Measurements from ENCODE around the gene EED.
"Not testable (repeated sequence)": the region's sequence is repeated elsewhere in the genome, so short reads cannot be mapped to it uniquely, and the experiment has no call there.

EED gene

GRCh38 chr11:86219311-86220193, 25.0 kb upstream of the EED start:
- no peak for DNase-seq (ENCODE audit: low read depth)

DNA sequence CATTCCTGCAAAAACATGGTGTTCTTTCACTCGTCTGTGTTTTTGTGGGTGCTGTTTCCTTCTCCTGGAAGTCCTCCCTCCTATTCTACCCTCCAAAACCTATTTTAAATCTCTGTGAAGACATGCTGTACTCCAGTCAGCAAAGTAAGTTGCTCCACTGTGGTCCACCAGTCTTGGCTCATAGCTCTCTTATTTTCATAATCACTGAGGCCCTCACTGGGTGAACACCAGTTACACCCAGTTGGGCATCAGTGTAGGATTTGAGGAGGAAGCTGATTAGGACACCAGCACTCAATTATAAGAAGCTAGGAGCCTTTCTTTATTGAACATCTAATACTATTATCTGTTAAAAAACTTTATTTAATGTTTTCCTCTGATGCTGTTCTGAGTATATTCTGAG, 23.9 kb upstream of the EED start:
- no peak for DNase-seq (ENCODE audit: low read depth)

DNA sequence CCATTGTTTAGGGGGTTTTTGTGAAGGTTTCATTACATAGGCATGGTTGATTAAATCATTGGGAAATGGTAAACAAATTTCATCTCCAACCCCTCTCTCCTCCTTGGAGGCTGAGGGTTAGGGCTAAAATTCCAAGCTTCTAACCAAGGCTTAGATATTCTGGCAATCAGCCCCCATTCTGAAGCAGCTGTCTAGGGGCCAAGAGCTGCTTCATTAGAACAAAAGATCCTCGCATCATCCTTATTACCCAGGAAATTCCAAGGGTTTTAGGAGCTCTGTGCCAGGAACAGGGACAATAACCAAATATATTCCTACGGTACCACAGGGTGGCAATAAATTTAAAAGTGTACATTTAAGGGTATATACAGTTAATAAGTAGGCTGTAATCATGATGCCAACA, 22.5 kb upstream of the EED start:
- DNase-seq (ENCODE audit: low read depth), result no peak

DNA sequence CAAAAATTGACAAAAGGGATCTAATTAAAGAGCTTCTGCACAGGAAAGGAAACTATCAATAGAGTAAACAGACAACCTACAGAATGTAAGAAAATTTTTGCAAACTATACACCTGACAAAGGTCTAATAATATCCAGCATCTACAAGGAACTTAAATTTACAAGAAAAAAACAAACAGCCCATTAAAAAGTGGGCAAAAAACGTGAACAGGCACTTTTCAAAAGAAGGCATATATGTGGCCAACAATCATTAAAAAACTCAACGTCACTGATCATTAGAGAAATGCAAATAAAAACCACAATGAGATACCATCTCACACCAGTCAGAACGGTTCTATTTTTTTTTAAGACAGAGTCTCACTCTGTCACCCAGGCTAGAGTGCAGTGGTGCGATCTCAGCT, 20.0 kb upstream of the EED start:
- not testable (repeated sequence) for DNase-seq (ENCODE audit: low read depth)

GRCh38 chr11:86225344-86225743, 19.2 kb upstream of the EED start:
- DNase-seq (ENCODE audit: low read depth), result not testable (repeated sequence)

GRCh38 chr11:86228269-86229038, 16.1 kb upstream of the EED start:
- DNase-seq (ENCODE audit: low read depth), result no peak

DNA sequence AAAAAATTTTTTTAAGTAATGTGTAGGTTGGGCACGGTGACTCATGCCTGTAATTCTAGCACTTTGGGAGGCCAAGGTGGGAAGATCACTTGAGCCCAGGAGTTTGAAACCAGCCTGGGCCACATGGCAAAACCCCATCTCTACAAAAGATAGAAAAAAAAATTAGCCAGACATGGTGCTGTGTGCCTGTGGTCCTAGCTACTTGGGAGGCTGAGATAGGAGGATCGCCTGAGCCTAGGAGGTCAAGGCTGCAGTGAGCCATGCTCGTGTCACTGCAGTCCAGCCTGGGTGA, 15.6 kb upstream of the EED start:
- not testable (repeated sequence) for DNase-seq (ENCODE audit: low read depth)

- DNase-seq (ENCODE audit: low read depth), result no peak
Observed at GRCh38 chr11:86230179-86230804, 14.3 kb upstream of the EED start.

- no peak for DNase-seq (ENCODE audit: low read depth)
Observed at GRCh38 chr11:86230921-86231434, 13.6 kb upstream of the EED start.

DNA sequence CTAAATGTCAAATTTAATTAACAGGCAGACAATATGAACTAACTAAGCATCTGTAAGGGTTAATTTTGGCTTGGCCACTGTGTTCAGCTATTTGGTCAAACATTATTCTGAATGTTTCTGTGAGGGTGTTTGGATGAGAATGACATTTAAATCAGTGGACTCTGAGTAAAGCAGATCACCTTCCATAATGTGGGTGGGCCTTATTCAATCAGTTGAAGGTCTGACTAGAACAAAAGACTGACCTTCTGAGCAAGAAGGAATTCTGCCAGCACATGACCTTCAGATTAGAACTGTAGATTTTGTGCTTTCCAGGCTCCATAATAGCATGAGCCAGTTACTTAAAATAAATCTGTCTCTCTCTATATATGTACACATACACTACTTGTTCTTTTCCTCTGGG, 12.0 kb upstream of the EED start:
- DNase-seq (ENCODE audit: low read depth), result no peak

DNA sequence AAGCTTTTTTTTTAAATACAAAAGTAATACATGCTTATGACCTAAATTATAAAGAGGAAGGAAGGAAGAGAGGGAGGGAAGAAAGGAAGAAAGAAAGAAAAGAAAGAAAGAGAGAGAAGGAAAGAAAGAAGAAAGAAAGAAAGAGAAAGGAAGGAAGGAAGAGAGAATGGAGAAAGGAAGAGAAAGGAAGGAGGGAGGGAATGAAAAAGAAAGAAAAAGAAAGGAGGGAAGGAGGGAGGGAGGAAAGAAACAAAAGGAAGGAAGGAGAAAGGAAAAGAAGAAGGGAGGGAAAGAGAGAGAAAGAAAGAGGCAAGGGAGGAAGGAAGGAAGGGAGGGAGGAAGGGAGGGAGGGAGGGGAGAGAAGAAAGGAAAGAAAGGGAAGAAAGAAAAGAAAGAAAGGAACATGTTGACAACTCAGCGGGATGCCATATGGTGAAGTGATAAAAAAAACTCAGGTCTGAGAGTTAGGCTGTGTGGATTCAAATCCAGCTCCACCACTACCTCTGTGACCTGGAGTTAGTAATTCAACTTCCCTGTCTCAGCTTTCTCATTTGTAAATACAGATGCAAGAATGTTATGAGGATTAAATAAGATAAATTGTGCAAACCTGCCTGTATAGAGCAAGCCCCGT, 9.6 kb upstream of the EED start:
- DNase-seq (ENCODE audit: low read depth), result no peak

DNA sequence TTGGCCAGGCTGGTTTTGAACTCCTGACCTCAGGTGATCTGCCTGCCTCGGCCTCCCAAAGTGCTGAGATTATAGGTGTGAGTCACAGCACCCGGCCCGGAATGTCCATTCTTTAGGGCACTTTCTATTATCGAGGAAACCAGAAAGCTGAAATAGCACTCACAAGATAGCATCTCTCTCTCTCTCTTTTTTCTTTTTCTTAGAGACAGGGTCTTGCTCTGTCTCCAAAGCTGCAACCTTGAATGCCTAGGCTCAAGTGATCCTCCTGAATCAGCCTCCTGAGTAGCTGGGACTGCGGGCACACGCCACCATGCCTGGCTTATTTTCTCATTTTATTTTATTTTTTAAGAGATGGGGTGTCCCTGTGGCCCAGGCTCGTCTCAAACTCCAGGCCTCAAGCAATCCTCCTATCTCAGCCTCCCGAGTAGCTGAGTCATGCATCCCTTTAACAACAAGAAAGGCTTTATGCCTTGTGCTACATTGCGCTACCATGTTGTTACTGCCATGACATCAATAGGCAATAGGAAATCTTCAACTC, 7.2 kb upstream of the EED start:
- no peak for DNase-seq (ENCODE audit: low read depth)

- no peak for DNase-seq (ENCODE audit: low read depth)
Observed at GRCh38 chr11:86240164-86240563, 4.4 kb upstream of the EED start.

DNA sequence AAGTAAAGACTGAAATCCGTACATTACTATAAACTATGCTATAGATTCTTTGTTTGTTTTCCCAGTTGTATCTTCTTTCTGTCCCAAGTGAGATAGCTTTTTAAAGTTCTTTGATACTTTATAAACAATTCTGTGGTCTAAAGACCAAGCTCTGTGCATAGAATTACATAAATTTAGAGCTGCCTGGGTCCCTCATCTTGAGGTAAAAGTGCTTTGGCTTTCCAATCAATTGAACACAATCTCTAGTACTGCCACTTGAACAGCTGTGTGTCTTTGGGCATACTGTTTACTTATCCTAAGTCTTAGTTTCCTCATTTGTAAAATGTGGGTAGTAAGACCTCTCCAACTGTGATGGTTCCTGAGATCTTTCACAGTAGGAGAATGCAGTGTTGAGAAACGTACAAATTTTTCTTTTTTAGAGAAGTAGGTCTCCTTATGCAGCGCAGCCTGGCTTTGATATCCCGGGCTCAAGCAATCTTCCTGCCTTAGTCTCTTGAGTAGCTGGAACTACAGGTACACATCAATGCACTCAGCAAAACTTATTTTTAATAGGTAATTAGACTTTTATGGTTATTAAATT, 2.5 kb upstream of the EED start:
- no peak for DNase-seq (ENCODE audit: low read depth)

DNA sequence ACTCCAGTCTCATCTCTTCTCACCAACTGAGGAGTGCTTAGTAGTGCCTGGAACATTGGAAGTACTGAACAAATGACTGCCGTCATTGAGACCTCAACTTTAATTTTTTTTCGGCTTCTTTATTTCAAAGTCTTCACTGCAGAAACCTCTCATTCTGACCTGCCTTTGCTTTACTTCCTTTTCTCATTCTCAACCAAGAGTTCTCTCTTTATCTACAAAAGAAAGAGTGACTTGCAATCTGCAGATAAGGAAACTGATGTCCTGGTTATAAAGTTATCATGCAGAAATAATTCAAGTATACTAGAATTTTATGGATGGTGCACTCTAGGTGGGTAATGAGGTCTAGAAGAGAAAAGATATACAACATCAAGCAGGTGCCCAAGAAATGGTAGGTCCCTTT, 1.2 kb upstream of the EED start:
- no peak for DNase-seq (ENCODE audit: low read depth)

- peak; percentile 32 for DNase-seq (ENCODE audit: low read depth)
Observed at GRCh38 chr11:86244063-86244521, 461 bp upstream of the EED start.

DNA sequence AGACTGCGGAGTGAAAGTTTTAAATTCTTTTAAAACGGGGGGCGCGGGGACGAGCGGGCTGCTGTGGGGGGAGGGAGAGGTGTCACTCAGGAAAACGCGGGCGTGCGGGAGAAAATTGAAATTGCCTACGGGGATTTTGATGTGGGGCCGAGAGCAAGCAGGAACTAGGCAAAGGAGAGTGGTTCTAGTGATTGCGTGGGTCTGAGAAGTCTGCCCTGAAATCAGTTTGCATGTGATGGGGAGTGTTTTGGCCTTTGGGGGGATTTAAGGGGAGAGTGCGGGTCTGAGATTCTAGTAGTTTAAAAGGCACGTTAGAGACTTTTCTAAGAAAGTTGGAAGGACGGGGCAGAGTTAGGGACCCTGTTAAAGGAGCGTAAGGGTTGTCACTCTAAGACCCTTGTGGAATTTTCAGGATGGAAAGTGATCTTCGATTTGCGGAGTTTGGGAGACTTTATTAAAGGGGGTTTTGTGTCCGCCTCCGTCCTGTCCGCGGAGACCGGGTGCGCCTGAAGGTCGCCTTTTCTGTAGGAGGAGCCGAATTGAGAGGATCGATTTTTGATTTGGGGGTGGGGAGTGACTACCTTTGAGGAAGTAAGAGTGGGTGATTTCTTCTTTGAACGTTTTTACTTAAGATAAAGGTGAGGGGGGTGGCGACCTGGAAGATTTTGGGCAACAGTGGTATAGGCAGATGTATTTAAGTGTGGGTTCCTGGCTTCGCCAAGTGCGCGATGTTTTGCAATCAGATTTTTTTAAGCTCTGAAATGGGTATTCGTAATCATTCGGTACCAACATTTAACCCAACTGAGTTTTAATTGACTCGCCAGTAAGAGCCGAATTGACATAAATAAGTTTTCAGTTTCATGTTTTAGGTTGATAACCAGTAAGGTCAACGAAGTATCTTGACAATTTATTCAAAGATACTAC, 1.1 kb downstream of the EED start:
- no peak for DNase-seq (ENCODE audit: low read depth)

DNA sequence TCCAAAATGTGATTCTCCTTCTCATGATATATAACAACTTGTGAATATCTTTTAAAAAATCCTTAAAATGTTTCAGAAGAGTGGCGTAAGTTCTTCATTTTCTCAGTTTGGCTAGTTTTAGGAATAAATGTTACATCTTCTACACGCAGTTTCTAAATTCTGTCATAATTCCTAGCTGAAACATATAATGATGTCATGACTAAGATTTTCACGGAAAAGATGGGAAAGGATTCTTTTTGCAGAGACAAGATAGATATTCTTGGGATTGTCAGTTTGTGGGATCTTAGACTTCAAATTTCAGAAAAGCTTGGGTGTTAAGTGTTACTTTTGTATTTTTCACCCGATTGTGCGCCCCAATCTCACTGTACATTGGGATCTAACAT, 1.7 kb downstream of the EED start:
- no peak for DNase-seq (ENCODE audit: low read depth)

GRCh38 chr11:86247608-86248007, 3.1 kb downstream of the EED start:
- DNase-seq (ENCODE audit: low read depth), result no peak

- DNase-seq (ENCODE audit: low read depth), result no peak
Observed at GRCh38 chr11:86248609-86249008, 4.1 kb downstream of the EED start.

Measured in non-pigmented ciliary epithelial cell (primary cell).